Muscle layer of colon (tissue), 2 donors: Measurements from ENCODE around the gene ADGRL4.
"Not testable (repeated sequence)": the region's sequence is repeated elsewhere in the genome, so short reads cannot be mapped to it uniquely, and the experiment has no call there.

Experiments used
- H3K27ac ChIP-seq: one replicate; pipeline ENCODE4 v1.7.0; 2013; ENCODE audit warnings: low read depth, mild to moderate bottlenecking, low read length, moderate library complexity
- H3K27me3 ChIP-seq, 2 donors: one replicate each; pipeline ENCODE4 v1.7.0; 2013; ENCODE audit warnings: low read length in 2 of 2, mild to moderate bottlenecking in 2 of 2; ENCODE audit not compliant: insufficient read depth in 2 of 2, control insufficient read depth in 1 of 2
- H3K36me3 ChIP-seq: one replicate; pipeline ENCODE4 v1.7.0; 2013; ENCODE audit warnings: mild to moderate bottlenecking, low read length; ENCODE audit not compliant: insufficient read depth
- H3K4me1 ChIP-seq: one replicate; pipeline ENCODE4 v1.7.0; 2013; ENCODE audit warnings: mild to moderate bottlenecking, low read length; ENCODE audit not compliant: insufficient read depth
- H3K4me3 ChIP-seq, 2 donors: one replicate each; pipeline ENCODE4 v1.7.0; 2013; ENCODE audit warnings: low read length in 2 of 2, low read depth in 1 of 2, mild to moderate bottlenecking in 1 of 2, moderate library complexity in 1 of 2
- H3K9ac ChIP-seq: one replicate; pipeline ENCODE4 v1.7.0; 2013; ENCODE audit warnings: low read length
- H3K9me3 ChIP-seq: one replicate; pipeline ENCODE4 v1.7.0; 2013; ENCODE audit warnings: mild to moderate bottlenecking, low read length
- donor health status: abdominal sarcoma.
- donor health status: Adenocarcinoma of cecum.

The ADGRL4 gene

DNA sequence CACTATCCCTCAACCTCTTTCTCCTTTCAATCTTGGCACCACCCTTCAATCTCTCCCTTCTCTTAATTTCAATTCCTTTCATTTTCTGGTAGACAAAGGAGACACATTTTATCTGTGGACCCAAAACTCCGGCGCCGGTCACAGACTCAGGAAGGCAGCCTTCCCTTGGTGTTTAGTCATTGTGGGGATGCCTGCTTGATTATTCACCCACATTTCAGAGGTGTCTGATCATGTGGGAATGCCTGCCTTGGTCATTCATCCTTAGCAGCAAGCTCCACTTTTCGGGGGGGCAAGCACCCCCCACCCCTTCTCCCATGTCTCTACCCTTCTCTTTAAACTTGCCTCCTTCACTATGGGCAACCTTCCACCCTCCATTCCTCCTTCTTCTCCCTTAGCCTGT, 133.7 kb downstream of the ADGRL4 start:
- H3K4me1 ChIP-seq, H3K27me3 ChIP-seq, H3K9me3 ChIP-seq, H3K4me3 ChIP-seq, H3K9ac ChIP-seq, H3K27ac ChIP-seq, H3K36me3 ChIP-seq: not testable (repeated sequence)

DNA sequence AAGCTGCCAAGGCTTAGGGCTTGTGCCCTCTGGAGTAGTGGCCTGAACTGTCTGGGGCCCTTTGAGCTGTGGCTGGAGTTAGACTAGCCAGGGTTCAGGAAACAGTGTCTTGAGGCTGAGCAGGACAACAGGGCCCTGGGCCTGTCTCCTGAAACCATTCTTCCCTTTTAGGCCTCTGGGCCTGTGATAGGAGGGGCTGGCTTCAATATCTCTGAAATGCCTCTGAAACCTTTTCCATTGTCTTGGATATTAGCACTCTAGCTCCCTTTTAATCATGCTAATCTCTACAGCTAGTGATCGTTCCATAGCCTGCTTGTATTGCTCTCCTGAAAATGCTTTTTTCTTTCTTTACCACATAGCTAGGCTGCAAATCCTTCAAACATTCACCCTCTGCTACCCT, 135.3 kb downstream of the ADGRL4 start:
- no peaks in the 10 kb centered on the region for H3K9me3 ChIP-seq
- H3K27me3 ChIP-seq, result no peaks in the 10 kb centered on the region
- H3K9ac ChIP-seq, result no peak overlapping the region
- H3K4me3 ChIP-seq, result no peak overlapping the region
- H3K27ac ChIP-seq, result no peak overlapping the region
- no peaks in the 10 kb centered on the region for H3K4me1 ChIP-seq
- H3K36me3 ChIP-seq, result no peaks in the 10 kb centered on the region

DNA sequence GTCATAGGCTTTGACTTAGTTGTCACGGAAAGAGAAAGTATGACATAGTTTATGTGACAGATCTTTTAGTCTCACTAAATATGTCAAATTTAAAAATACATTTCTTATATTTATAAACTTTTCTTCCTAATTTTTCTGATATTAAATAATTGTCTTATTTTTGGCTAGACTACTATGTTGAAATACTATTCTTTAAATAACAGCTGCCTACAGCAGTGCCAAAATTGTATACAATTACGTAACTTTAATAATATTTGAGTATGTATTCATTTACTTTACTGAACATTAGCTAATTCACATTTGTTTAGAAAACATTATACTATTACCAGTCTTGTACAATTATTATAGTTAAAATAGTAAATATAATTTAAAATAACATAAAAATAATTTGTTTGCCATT, 137.4 kb downstream of the ADGRL4 start:
- Histone ChIP-seq H3K36me3 (no peaks in the 10 kb centered on the region), H3K4me1 (no peaks in the 10 kb centered on the region), H3K9ac (no peak overlapping the region), H3K27ac (no peak overlapping the region), H3K27me3 (no peaks in the 10 kb centered on the region), H3K9me3 (no peaks in the 10 kb centered on the region), H3K4me3 (no peak overlapping the region)

DNA sequence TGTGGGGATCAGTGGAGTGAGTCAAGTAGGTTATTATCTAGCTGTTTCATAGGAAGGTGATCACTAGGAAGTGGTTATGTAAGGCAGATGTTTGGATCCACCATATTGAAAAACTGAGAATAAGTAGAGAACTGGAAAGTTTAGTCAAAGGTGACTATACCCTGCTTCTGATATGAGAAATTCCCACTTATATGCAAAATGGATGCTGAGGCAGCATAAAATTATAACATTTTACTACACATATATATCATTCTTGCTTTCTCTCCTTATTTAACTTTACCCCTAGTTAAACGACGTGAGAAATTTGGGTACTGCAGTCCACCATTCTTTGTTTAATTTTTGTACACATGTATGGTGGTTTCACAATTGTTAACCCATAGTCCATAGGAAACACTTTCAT, 142.4 kb downstream of the ADGRL4 start:
- H3K27me3 ChIP-seq, result no peaks in the 10 kb centered on the region
- no peaks in the 10 kb centered on the region for H3K4me1 ChIP-seq
- no peak overlapping the region for H3K9ac ChIP-seq
- no peak overlapping the region for H3K27ac ChIP-seq
- no peaks in the 10 kb centered on the region for H3K36me3 ChIP-seq
- H3K4me3 ChIP-seq, result no peak overlapping the region
- H3K9me3 ChIP-seq, result no peaks in the 10 kb centered on the region

DNA sequence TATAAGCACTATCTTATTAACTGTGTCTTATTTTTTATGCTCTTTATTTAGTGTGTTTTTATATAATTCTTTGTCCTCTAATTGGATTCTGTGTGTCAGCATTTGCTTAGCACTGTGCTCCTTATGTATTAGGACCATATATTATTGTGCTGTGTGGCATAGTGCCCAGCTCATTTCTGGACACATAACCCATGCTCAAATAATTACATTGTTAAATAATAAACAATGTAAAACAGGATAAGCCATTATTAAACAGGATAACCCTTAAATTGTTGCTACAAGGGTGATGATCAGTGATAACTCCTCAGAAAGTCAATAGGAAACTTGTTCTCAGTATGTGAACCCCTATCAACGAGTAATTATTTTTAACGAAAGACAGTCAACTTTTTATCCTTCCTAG, 150.4 kb downstream of the ADGRL4 start:
- Histone ChIP-seq H3K9ac (no peak overlapping the region), H3K27ac (no peak overlapping the region), H3K9me3 (no peaks in the 10 kb centered on the region), H3K4me1 (no peaks in the 10 kb centered on the region), H3K27me3 (no peaks in the 10 kb centered on the region), H3K36me3 (no peaks in the 10 kb centered on the region), H3K4me3 (no peak overlapping the region)

DNA sequence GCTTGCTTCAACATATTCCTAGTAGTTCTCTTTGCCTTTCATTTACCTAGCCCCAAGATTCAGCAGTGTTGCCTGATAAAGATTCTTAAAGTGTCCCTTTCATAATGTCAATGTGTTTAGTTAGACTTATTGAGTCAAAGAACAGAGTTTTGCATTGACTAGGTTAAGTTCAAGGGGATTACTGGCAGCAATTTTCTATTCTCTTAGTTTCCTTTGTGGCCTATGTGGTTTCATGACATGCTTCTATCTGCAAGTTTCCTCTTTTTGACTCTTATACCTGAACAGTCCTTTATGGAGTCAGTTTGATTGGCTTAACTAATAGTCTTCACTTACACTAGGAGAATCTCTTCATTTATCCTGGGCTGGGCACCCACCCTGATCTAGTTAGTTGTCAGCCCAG, 151.3 kb downstream of the ADGRL4 start:
- Histone ChIP-seq H3K27me3 (no peaks in the 10 kb centered on the region), H3K4me3 (no peak overlapping the region), H3K9ac (no peak overlapping the region), H3K36me3 (no peaks in the 10 kb centered on the region), H3K9me3 (no peaks in the 10 kb centered on the region), H3K27ac (no peak overlapping the region), H3K4me1 (no peaks in the 10 kb centered on the region)

DNA sequence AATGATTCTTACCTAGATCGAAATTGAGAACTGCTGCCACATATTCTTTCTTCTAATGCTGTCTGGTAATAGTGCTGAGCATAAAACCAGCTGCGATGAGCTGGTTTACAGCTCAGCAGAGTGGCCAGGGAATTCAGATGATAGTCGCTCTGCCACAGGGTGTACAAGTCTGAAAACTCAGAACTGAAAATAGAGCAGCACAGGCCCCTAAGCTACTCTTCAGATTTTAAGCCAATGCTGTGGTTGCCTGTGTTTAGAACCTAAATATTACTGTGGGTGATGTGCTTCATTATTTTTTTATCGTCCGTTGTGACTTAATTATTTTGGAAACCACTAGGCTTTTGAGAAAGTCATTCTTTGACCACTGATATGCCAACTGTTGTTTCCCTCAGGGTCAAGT, 152.0 kb downstream of the ADGRL4 start:
- no peaks in the 10 kb centered on the region for H3K9me3 ChIP-seq
- H3K4me3 ChIP-seq, result no peak overlapping the region
- H3K9ac ChIP-seq, result no peak overlapping the region
- no peaks in the 10 kb centered on the region for H3K4me1 ChIP-seq
- H3K27ac ChIP-seq, result no peak overlapping the region
- H3K36me3 ChIP-seq, result no peaks in the 10 kb centered on the region
- H3K27me3 ChIP-seq, result no peaks in the 10 kb centered on the region

DNA sequence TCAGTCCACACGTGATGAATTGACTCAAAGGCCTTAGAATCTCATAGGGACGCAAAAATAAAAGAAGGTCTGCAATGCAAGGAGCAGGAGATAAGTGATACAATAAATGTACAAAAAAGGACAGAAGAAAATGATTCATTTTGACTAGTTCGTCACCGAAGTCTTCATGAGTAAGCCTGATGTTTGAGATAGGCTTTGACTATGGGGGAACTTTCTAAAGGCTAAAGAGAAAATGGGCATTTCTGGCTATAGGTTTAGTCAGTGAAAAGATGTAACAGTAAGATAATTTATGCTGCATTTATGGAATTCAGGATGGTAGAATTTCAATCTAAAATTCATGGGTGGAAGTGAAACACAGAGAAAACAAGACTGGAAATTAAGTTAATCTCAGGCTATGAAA, 163.0 kb downstream of the ADGRL4 start:
- no peaks in the 10 kb centered on the region for H3K27me3 ChIP-seq
- no peak overlapping the region for H3K9ac ChIP-seq
- H3K27ac ChIP-seq, result no peak overlapping the region
- peaks cover 24% of the 10 kb centered on the region for H3K4me1 ChIP-seq
- no peak overlapping the region for H3K4me3 ChIP-seq
- no peaks in the 10 kb centered on the region for H3K36me3 ChIP-seq
- H3K9me3 ChIP-seq, result no peaks in the 10 kb centered on the region

DNA sequence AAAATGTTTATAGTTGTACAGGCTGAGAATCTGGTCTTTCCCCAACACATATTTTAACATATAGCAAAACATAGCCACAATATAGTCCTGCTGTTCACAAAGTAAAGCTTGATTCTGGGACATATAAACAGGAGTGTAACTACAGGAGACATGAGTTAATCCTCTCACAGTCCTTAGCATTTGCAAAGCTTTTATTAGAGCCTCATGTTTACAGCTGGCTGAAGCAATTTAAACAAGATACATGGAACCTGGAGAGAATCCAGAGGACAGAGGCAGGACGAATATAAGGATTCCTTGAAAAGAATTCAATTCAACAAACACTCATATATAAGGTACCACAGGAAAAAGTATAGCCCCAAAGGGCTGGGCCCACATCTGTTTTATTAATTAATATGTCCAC, 163.4 kb downstream of the ADGRL4 start:
- no peak overlapping the region for H3K9ac ChIP-seq
- H3K4me3 ChIP-seq, result no peak overlapping the region
- no peaks in the 10 kb centered on the region for H3K36me3 ChIP-seq
- no peak overlapping the region for H3K27ac ChIP-seq
- no peaks in the 10 kb centered on the region for H3K27me3 ChIP-seq
- no peaks in the 10 kb centered on the region for H3K9me3 ChIP-seq
- peaks cover 24% of the 10 kb centered on the region for H3K4me1 ChIP-seq

DNA sequence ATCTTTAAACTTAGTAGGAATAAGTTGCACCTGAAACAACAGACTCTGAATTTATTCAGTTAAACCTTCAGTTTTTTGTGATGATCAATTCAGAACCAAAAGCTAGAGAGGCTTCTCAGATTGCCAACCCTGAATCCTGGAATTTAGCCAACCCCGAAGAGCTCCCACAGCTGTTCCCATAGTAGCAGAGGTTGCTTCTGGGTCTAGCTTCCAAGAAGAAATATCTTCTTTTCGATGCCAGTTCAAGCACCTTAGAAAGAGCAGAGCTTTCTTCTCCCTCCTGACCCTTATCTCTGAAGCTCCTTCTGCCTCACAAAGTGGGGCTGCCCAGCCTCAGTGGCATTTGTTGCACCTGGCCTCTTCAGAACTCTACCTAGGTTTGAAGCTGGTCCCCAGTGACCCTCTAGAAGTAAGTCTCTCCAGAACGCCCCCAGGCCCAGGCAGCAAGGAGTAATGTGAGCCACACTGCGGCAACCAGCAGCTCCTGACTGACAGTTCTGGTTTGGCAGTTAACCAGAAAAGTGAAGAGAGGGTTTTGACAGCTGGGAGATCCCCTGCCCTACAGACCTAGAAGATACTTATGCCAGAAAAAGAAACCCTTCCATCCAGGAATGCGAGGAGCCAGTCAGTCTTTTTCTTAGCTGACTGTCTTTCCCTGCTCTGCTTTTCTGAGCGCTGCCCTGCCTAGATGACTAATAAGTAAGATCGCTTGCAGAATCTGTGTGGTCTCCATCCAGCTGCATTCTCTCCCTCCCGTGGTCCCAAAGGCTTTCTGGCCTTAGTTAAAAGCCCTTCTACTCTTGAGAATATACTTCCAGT, 165.9 kb downstream of the ADGRL4 start:
- no peak overlapping the region for H3K27ac ChIP-seq
- no peak overlapping the region for H3K4me3 ChIP-seq
- no peaks in the 10 kb centered on the region for H3K27me3 ChIP-seq
- no peak overlapping the region for H3K9ac ChIP-seq
- H3K36me3 ChIP-seq, result no peaks in the 10 kb centered on the region
- H3K9me3 ChIP-seq, result no peaks in the 10 kb centered on the region
- H3K4me1 ChIP-seq, result peaks cover 24% of the 10 kb centered on the region
